Measurements from ENCODE around the gene ETV1. TPM values are rescaled to one million over a fixed set of nuclear protein-coding genes. Genes with fewer than 3 reads are reported as not detected.

ETV1 gene
- total RNA-seq, 2 donors from 2014 or later = 27.7 to 58.4 TPM

DNA sequence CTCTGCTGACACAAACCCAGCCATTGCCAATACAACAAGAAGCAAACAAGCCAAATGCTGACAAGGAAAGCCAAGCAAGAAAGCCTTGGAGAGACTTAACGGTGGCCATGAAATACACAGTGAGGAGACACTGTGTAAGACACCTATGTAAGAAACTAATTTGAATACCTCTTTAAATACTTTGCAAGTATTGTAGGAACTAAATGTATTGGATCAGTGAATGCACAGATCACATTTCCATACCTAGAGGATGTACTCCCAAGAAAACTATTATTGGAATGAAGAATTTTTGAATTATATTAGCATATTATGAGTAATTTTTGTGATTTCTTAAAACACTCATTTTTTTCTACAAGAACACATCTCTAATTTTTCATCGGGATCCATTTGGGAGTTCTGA, 34.0 kb downstream of the ETV1 start:
- H3K36me3 ChIP-seq = no peaks in the 10 kb centered on the region
- H3K27me3 ChIP-seq = no peaks in the 10 kb centered on the region
- H3K27ac ChIP-seq = no peak overlapping the region
- TF ChIP-seq, protein P1, sequence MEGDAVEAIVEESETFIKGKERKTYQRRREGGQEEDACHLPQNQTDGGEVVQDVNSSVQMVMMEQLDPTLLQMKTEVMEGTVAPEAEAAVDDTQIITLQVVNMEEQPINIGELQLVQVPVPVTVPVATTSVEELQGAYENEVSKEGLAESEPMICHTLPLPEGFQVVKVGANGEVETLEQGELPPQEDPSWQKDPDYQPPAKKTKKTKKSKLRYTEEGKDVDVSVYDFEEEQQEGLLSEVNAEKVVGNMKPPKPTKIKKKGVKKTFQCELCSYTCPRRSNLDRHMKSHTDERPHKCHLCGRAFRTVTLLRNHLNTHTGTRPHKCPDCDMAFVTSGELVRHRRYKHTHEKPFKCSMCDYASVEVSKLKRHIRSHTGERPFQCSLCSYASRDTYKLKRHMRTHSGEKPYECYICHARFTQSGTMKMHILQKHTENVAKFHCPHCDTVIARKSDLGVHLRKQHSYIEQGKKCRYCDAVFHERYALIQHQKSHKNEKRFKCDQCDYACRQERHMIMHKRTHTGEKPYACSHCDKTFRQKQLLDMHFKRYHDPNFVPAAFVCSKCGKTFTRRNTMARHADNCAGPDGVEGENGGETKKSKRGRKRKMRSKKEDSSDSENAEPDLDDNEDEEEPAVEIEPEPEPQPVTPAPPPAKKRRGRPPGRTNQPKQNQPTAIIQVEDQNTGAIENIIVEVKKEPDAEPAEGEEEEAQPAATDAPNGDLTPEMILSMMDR (IDR thresholded peaks at IDR 0.05) = no peak
- H3K9me3 ChIP-seq = no peaks in the 10 kb centered on the region
- H3K4me1 ChIP-seq = no peaks in the 10 kb centered on the region
- H3K4me3 ChIP-seq = no peak overlapping the region
- DNase-seq (ENCODE audit: low spot score) = no peak

DNA sequence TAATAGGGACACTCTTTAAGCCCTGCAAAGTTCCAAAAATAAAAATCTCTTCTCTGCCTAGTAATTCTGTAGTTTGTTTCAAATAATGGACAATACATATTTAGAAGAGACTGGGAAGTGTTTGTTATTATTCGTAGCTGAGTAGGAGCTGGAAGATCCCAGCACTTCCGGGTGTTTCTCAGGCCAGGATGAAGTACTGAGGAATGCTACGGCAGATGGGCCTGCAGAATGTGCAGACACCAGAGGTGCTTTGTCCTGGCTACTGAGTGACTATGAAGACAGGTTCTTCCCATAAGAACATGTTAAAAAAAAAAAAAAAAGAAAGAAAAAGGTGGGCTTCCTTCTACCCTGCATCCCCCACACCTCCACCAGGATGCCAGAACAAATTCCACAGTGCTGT, 36.1 kb downstream of the ETV1 start:
- H3K27me3 ChIP-seq = no peaks in the 10 kb centered on the region
- no peaks in the 10 kb centered on the region for H3K4me1 ChIP-seq
- no peak overlapping the region for H3K27ac ChIP-seq
- no peaks in the 10 kb centered on the region for H3K36me3 ChIP-seq
- no peaks in the 10 kb centered on the region for H3K9me3 ChIP-seq
- TF ChIP-seq, protein P1 (IDR thresholded peaks at IDR 0.05) = no peak
- no peak for DNase-seq (ENCODE audit: low spot score)
- H3K4me3 ChIP-seq = no peak overlapping the region

GRCh38 chr7:13952921-13953320, 36.5 kb downstream of the ETV1 start:
- TF ChIP-seq, protein P1 (IDR thresholded peaks at IDR 0.05) = no peak
- H3K36me3 ChIP-seq = no peaks in the 10 kb centered on the region
- DNase-seq (ENCODE audit: low spot score) = no peak
- no peaks in the 10 kb centered on the region for H3K4me1 ChIP-seq
- H3K4me3 ChIP-seq = no peak overlapping the region
- H3K27ac ChIP-seq = no peak overlapping the region
- no peaks in the 10 kb centered on the region for H3K9me3 ChIP-seq
- H3K27me3 ChIP-seq = no peaks in the 10 kb centered on the region

- Histone ChIP-seq H3K27me3 (no peaks in the 10 kb centered on the region), H3K9me3 (no peaks in the 10 kb centered on the region), H3K4me1 (no peaks in the 10 kb centered on the region), H3K36me3 (no peaks in the 10 kb centered on the region), H3K4me3 (no peak overlapping the region), H3K27ac (no peak overlapping the region)
- no peak for DNase-seq (ENCODE audit: low spot score)
- TF ChIP-seq, protein P1 (IDR thresholded peaks at IDR 0.05) = no peak
Measured at GRCh38 chr7:13949939-13950338, 39.5 kb downstream of the ETV1 start.

DNA sequence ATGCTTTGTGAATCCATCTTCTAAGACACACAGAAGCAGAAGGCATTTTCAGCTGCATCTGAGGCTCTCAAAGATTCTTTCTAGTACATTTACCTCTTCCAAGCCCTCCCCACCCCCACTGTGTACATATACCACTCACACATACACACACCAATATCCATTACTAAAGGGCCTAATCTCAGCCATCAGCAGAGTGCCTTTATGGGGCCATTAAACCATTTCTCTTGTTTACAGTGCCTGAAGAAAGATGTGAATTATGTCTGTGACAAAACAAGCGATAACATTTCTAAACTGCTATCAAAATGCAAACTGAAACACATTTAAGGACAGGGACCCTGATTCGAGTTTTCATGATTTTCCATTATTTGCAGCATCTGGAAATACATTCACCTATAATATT, 40.0 kb downstream of the ETV1 start:
- Histone ChIP-seq H3K36me3 (no peaks in the 10 kb centered on the region), H3K27ac (no peak overlapping the region), H3K4me1 (no peaks in the 10 kb centered on the region), H3K9me3 (no peaks in the 10 kb centered on the region), H3K4me3 (no peak overlapping the region), H3K27me3 (no peaks in the 10 kb centered on the region)
- DNase-seq (ENCODE audit: low spot score) = no peak
- TF ChIP-seq, protein P1 (IDR thresholded peaks at IDR 0.05) = no peak

DNA sequence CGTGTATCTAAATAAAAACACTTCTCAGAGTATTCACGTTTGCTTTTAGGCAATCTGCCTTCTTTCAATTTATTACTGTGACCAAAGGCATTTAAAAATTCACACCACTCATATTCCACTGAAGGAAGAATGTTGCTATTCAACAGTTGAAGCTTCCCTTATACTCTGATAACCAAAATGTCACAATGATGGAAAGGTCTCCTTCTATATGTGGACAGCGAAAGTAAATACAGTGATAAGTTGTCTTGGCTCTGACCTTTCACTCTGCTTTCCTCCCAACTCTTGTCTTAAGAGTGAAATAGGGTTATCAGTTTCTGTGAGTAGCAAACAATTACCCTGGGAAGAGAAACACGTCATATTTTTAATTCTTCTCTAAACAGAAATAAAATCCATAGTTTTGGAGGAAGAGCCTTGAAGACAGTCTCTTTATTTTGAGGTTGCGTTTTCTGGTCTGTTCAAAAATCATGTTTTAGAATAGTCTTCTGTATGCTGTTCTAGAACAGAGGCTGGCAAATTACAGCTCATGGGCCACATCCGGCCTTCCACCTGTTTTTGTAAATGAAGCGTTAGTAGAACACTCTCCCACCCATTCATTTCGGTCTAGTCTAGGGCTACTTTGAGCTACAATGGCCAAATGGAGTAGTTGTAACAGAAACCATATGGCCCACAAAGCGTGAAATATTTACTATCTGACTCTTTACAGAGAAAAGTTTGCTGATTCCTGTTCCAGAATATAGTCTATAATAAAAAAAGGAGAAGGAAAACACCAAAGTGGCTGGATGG, 41.3 kb downstream of the ETV1 start:
- Histone ChIP-seq H3K36me3 (no peaks in the 10 kb centered on the region), H3K4me3 (no peak overlapping the region), H3K4me1 (no peaks in the 10 kb centered on the region), H3K27ac (no peak overlapping the region), H3K9me3 (no peaks in the 10 kb centered on the region), H3K27me3 (no peaks in the 10 kb centered on the region)
- no peak for DNase-seq (ENCODE audit: low spot score)
- TF ChIP-seq, protein P1 (IDR thresholded peaks at IDR 0.05) = no peak

Measured in right atrium auricular region (tissue), 2 donors.